ENCODE results near the gene GIT1.
A peak's percentile ranks its signal among the peaks of the same experiment; 100 is the strongest.

- TF ChIP-seq POLR2A (IDR thresholded peaks at IDR 0.05) (peak in 1 of 4 donors; percentile 46), CTCF (IDR thresholded peaks at IDR 0.05) (peak; percentile 49 to 79 (median 76)), POLR2AphosphoS5 (IDR thresholded peaks at IDR 0.05) (peak in 1 of 2 donors; percentile 29), EP300 (IDR thresholded peaks at IDR 0.05) (no peak)
Observed at GRCh38 chr17:29617125-29617480, 27.7 kb upstream of the GIT1 start.
